CD4-positive, alpha-beta T cell treated with Interleukin-10 for 1 hour (primary cell): ENCODE results near the gene ATF6.

Source experiments
- DNase-seq: peaks from one replicate; pipeline ENCODE4 v3.0.0-alpha.2; 2020

ATF6 gene

GRCh38 chr1:161944381-161944780 is 178.3 kb downstream of the ATF6 start:
- DNase-seq: no peak

GRCh38 chr1:161945306-161946060 is 179.4 kb downstream of the ATF6 start:
- no peak for DNase-seq

GRCh38 chr1:161946071-161946987 is 180.2 kb downstream of the ATF6 start:
- no peak for DNase-seq

- DNase-seq: no peak
Observed at GRCh38 chr1:161948435-161948834, 182.3 kb downstream of the ATF6 start.

- DNase-seq: no peak
Observed at GRCh38 chr1:161949548-161949947, 183.4 kb downstream of the ATF6 start.

- no peak for DNase-seq
Observed at GRCh38 chr1:161950377-161950776, 184.3 kb downstream of the ATF6 start.

GRCh38 chr1:161951646-161952045 is 185.5 kb downstream of the ATF6 start:
- no peak for DNase-seq

- DNase-seq: no peak
Observed at GRCh38 chr1:161952607-161953172, 186.6 kb downstream of the ATF6 start.

GRCh38 chr1:161953256-161953920 is 187.3 kb downstream of the ATF6 start:
- no peak for DNase-seq

- no peak for DNase-seq
Observed at GRCh38 chr1:161954050-161954449, 187.9 kb downstream of the ATF6 start.

- DNase-seq: no peak
Observed at GRCh38 chr1:161954466-161954865, 188.3 kb downstream of the ATF6 start.

GRCh38 chr1:161955606-161956005 is 189.5 kb downstream of the ATF6 start:
- no peak for DNase-seq

GRCh38 chr1:161956097-161956496 is 190.0 kb downstream of the ATF6 start:
- no peak for DNase-seq

GRCh38 chr1:161956930-161957329 is 190.8 kb downstream of the ATF6 start:
- no peak for DNase-seq

- DNase-seq: no peak
Observed at GRCh38 chr1:161958425-161958824, 192.3 kb downstream of the ATF6 start.

GRCh38 chr1:161962091-161962887 is 196.2 kb downstream of the ATF6 start:
- peak; percentile 25 for DNase-seq

GRCh38 chr1:161966067-161966466 is 199.9 kb downstream of the ATF6 start:
- no peak for DNase-seq

- no peak for DNase-seq
Observed at GRCh38 chr1:161970036-161970435, 203.9 kb downstream of the ATF6 start.

- DNase-seq: no peak
Observed at GRCh38 chr1:161970633-161971032, 204.5 kb downstream of the ATF6 start.

- DNase-seq: no peak
Observed at GRCh38 chr1:161972828-161973227, 206.7 kb downstream of the ATF6 start.

GRCh38 chr1:161973924-161974845 is 208.1 kb downstream of the ATF6 start:
- no peak for DNase-seq
